NT2/D1 (cell line): Measurements from ENCODE around the gene MMP17.

Experiments used
- YY1 ChIP-seq: IDR thresholded peaks from 2 replicates; pipeline ENCODE4 v1.6.1; 2011; ENCODE audit not compliant: insufficient read length, insufficient read depth
- ZNF274 ChIP-seq: IDR thresholded peaks from 2 replicates; pipeline ENCODE4 v1.6.1; 2011; ENCODE audit warnings: mild to moderate bottlenecking, low read depth, low read length

DNA sequence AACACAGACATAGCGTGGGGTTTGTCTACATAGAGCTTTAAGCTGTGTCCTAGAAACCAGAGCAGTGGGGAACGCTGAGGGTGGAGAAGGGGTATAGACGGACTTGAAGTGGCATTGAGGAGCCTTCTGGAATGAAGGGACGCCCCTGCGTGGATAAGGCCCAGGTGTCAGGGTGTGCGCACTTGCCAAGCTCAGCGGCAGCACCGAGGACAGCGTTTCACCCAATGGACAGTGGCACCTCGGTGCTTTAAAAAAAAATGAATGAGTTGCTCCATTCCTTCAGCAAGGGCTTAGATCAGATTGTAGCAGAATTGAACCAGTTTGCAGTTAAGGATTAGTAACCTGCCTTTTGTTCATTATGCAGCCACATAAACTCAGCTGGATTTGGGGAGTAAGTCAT lies 33.6 kb upstream of the MMP17 start:
- no peak for TF ChIP-seq ZNF274
- no peak for TF ChIP-seq YY1
